ENCODE data around the gene FCRLB. TPM values are rescaled to one million over a fixed set of nuclear protein-coding genes. Genes with fewer than 3 reads are reported as not detected.
"Not testable (repeated sequence)": the region's sequence is repeated elsewhere in the genome, so short reads cannot be mapped to it uniquely, and the experiment has no call there.

FCRLB gene
- total RNA-seq, 1 donor from 2014 or later: 0.82 TPM

DNA sequence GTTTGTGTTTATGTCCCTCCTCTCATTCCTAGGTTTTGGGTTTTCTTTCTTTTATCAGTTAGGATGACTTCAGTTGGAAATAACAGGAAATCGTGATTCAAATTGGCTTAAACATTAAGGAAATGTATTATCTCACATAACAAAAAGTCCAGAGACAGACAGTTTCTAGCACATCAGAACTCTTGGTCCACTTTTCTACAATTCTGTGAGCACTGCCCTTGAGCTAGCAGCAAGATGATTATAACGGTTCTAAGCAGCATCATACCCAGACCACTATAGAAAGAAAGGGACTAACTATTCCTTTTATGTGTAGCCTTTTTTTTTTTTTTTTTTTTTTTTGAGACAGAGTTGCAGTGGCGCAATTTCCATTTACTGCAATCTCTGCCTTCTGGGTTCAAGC is 39.5 kb upstream of the FCRLB start:
- no peak for DNase-seq (ENCODE audit: extremely low spot score, unreplicated experiment)
- peaks cover 45% of the 10 kb centered on the region for H3K27me3 Mint-ChIP-seq

DNA sequence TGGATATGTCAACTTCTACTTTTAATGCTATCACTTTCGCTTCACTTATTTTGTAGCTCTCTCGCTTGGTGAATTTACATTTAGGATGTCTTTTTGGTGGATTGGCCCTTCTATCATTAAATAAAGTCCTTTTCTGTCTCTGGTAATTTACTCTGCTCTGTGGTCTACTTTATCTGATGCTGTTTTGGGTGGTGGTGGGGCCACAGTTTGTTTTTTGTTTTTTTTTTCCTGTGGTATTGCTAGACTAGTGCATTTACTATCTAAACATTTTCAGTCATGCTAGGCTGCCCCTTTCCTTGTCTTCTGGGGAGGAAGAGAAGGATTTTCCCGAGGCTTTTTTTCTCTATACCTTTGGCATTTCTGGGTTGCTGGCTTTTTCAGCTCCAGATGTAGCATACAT is 32.4 kb upstream of the FCRLB start:
- Mint-ChIP-seq H3K4me1 (ENCODE audit: unreplicated experiment) (no peaks in the 10 kb centered on the region), H3K4me3 (no peak overlapping the region), H3K27me3 (peaks cover 26% of the 10 kb centered on the region)

More for the DNA sequence above, 39.5 kb upstream of the FCRLB start:
- Mint-ChIP-seq H3K36me3 (no peaks in the 10 kb centered on the region), H3K4me1 (ENCODE audit: unreplicated experiment) (no peaks in the 10 kb centered on the region), H3K9me3 (no peaks in the 10 kb centered on the region), H3K4me3 (no peak overlapping the region), H3K27ac (no peak overlapping the region)
- TF ChIP-seq, protein P1, sequence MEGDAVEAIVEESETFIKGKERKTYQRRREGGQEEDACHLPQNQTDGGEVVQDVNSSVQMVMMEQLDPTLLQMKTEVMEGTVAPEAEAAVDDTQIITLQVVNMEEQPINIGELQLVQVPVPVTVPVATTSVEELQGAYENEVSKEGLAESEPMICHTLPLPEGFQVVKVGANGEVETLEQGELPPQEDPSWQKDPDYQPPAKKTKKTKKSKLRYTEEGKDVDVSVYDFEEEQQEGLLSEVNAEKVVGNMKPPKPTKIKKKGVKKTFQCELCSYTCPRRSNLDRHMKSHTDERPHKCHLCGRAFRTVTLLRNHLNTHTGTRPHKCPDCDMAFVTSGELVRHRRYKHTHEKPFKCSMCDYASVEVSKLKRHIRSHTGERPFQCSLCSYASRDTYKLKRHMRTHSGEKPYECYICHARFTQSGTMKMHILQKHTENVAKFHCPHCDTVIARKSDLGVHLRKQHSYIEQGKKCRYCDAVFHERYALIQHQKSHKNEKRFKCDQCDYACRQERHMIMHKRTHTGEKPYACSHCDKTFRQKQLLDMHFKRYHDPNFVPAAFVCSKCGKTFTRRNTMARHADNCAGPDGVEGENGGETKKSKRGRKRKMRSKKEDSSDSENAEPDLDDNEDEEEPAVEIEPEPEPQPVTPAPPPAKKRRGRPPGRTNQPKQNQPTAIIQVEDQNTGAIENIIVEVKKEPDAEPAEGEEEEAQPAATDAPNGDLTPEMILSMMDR (conservative IDR thresholded peaks at IDR 0.05): no peak

DNA sequence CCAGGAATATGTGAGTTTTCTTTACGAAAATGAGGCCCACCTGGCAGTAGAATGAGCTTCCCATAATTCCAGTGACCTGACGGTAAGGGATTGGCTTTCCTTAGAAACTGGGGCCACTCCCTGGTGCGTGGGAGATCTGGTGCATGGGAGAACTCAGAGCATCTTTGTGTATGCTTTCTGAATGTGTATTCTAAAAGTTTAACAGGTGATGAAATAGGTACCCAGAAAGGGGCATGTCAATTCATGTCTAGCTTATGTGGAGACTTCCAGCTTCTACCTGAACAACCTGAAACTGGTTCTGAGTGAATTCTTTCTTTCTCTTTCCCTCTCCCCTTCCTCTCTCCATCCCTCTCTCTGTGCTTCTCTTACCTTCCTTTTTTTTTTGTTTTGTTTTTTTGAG is 29.5 kb upstream of the FCRLB start:
- no peak for DNase-seq (ENCODE audit: extremely low spot score, unreplicated experiment)
- H3K27me3 Mint-ChIP-seq: peaks cover 31% of the 10 kb centered on the region
- TF ChIP-seq, protein P1 (conservative IDR thresholded peaks at IDR 0.05): no peak
- no peaks in the 10 kb centered on the region for H3K36me3 Mint-ChIP-seq
- H3K27ac Mint-ChIP-seq: no peak overlapping the region
- H3K4me3 Mint-ChIP-seq: no peak overlapping the region
- peaks cover 7% of the 10 kb centered on the region for H3K9me3 Mint-ChIP-seq
- H3K4me1 Mint-ChIP-seq (ENCODE audit: unreplicated experiment): no peaks in the 10 kb centered on the region

More for the DNA sequence above, 32.4 kb upstream of the FCRLB start:
- H3K36me3 Mint-ChIP-seq: no peaks in the 10 kb centered on the region
- no peak overlapping the region for H3K27ac Mint-ChIP-seq
- TF ChIP-seq, protein P1 (conservative IDR thresholded peaks at IDR 0.05): no peak
- no peaks in the 10 kb centered on the region for H3K9me3 Mint-ChIP-seq
- DNase-seq (ENCODE audit: extremely low spot score, unreplicated experiment): no peak

DNA sequence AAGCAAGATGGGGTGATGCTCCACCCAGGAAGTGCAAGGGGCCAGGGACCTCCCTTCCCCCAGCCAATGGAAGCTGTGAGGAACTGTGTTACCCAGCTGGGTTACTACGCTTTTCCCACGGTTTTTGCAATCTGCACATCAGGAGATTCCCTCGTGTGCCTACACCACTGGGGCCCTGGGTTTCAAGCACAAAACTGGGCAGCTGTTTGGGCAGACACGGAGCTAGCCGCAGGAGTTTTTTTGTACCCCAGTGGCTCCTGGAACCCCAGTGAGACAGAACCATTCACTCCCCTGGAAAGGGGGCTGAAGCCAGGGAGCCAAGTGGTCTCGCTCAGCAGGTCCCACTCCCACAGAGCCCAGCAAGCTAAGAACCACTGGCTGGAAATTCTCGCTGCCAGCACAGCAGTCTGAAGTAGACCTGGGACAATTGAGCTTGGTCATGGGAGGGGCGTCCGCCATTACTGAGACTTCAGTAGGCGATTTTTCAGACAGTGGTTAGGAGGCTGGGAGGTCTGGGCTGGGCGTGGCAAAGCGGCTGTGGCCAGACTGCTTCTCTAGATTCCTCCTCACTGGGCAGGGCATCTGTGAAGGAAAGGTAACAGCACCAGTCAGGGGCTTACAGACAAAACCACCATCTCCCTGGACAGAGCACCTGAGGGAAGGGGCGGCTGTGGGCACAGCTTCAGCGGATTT is 28.2 kb upstream of the FCRLB start:
- H3K9me3 Mint-ChIP-seq; DNase-seq (ENCODE audit: extremely low spot score, unreplicated experiment); H3K4me3 Mint-ChIP-seq; H3K27ac Mint-ChIP-seq; H3K4me1 Mint-ChIP-seq (ENCODE audit: unreplicated experiment); H3K36me3 Mint-ChIP-seq: not testable (repeated sequence)
- H3K27me3 Mint-ChIP-seq: peaks cover 43% of the 10 kb centered on the region

DNA sequence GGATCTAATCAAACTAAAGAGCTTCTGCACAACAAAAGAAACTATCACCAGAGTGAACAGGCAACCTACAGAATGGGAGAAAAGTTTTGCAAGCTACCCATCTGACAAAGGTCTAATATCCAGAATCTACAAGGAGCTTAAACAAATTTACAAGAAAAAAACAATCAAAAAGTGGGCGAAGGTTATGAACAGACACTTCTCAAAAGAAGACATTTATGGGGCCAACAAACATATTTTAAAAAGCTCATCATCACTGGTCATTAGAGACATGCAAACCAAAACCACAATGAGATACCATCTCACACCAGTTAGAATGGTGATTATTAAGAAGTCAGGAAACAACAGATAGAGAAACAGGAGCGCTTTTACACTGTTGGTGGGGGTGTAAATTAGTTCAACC is 23.0 kb upstream of the FCRLB start:
- H3K4me3 Mint-ChIP-seq; H3K4me1 Mint-ChIP-seq (ENCODE audit: unreplicated experiment); H3K9me3 Mint-ChIP-seq; H3K36me3 Mint-ChIP-seq; DNase-seq (ENCODE audit: extremely low spot score, unreplicated experiment); H3K27ac Mint-ChIP-seq: not testable (repeated sequence)
- H3K27me3 Mint-ChIP-seq: peaks cover 43% of the 10 kb centered on the region

DNA sequence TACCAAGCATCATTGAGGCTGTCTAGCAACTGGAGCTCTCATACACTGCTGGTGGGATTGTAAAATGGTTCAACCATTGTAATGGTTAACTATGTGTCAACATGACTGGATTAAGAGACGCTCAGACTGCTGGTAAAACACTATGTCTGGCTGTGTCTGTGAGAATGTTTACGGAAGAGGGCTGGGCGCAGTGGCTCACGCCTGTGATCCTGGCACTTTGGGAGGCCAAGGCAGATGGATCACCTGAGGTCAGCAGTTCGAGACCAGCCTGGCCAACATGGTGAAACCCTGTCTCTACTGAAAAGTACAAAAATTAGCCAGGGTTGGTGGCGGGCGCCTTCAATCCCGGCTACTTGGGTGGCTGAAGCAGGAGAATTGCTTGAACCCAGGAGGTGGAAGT is 19.1 kb upstream of the FCRLB start:
- TF ChIP-seq, protein P1 (conservative IDR thresholded peaks at IDR 0.05): no peak
- no peak overlapping the region for H3K4me3 Mint-ChIP-seq
- H3K36me3 Mint-ChIP-seq: no peaks in the 10 kb centered on the region
- no peaks in the 10 kb centered on the region for H3K9me3 Mint-ChIP-seq
- no peak for DNase-seq (ENCODE audit: extremely low spot score, unreplicated experiment)
- H3K27me3 Mint-ChIP-seq: peaks cover 15% of the 10 kb centered on the region
- no peaks in the 10 kb centered on the region for H3K4me1 Mint-ChIP-seq (ENCODE audit: unreplicated experiment)
- H3K27ac Mint-ChIP-seq: no peak overlapping the region

All from type B pancreatic cell (in vitro differentiated cells).